Mucosa of descending colon (tissue), 3 donors: ENCODE results near the gene EPHX1. TPM values are rescaled to one million over a fixed set of nuclear protein-coding genes. Genes with fewer than 3 reads are reported as not detected.

Experiments used
- ATAC-seq: fragments of 200-7000 bp; cut with Tn5 transposase; one replicate; pipeline ENCODE4 v1.9.1; 2020; ENCODE audit warnings: mild to moderate bottlenecking, moderate library complexity
- DNase-seq, 3 donors: peaks; one replicate each; pipeline ENCODE4 v3.0.0-alpha.2; 2020
- H3K36me3 ChIP-seq: fragments of 200-600 bp; one replicate; pipeline ENCODE4 v1.8.0; 2021; ENCODE audit warnings: low read depth, mild to moderate bottlenecking
- H3K4me1 ChIP-seq: fragments of 200-600 bp; one replicate; pipeline ENCODE4 v1.8.0; 2021; ENCODE audit warnings: low read depth, mild to moderate bottlenecking
- H3K4me3 ChIP-seq: fragments of 200-600 bp; one replicate; pipeline ENCODE4 v1.8.0; 2021; ENCODE audit warnings: mild to moderate bottlenecking
- H3K9me3 ChIP-seq: fragments of 200-600 bp; one replicate; pipeline ENCODE4 v1.8.0; 2021; ENCODE audit warnings: mild to moderate bottlenecking
- intact Hi-C, 2 donors: fragments of 100-400 bp; cut with DNase I in 1 of 2; cut with micrococcal nuclease in 1 of 2; formaldehyde crosslinking; loops; one replicate each; pipeline versions ENCODE4 v1.11.0 to v1.11.1; 2022; cut with DNase I, micrococcal nuclease
- total RNA-seq, 3 donors: library from RNA; stranded (reverse); fragmentation: NEBNext Ultra II Directional in 2 of 3; extraction: Animal tissue kit (Norgen Biotek cat#: 25700) in 2 of 3; gene quantifications; one replicate each; pipeline versions ENCODE4 v1.2.1 to v1.2.4, GENCODE V29; 2021 to 2023
- TF ChIP-seq, protein P1 (sequence below): fragments of 200-600 bp; IDR thresholded peaks from one replicate; pipeline ENCODE4 v1.8.0; 2022; ENCODE audit warnings: antibody characterized with exemption, mild to moderate bottlenecking
- donor health status: DM: no; HTN: no; CAD: no; lungs with moderate emphysema.
- donor health status: DM: no; HTN: no; CAD: no.
- donor health status: DM: no; HTN: yes; CAD: no.

EPHX1 gene
- total RNA-seq, 3 donors from 2014 or later = 48.8 to 86.3 (median 68.0) TPM

- TF ChIP-seq, protein P1, sequence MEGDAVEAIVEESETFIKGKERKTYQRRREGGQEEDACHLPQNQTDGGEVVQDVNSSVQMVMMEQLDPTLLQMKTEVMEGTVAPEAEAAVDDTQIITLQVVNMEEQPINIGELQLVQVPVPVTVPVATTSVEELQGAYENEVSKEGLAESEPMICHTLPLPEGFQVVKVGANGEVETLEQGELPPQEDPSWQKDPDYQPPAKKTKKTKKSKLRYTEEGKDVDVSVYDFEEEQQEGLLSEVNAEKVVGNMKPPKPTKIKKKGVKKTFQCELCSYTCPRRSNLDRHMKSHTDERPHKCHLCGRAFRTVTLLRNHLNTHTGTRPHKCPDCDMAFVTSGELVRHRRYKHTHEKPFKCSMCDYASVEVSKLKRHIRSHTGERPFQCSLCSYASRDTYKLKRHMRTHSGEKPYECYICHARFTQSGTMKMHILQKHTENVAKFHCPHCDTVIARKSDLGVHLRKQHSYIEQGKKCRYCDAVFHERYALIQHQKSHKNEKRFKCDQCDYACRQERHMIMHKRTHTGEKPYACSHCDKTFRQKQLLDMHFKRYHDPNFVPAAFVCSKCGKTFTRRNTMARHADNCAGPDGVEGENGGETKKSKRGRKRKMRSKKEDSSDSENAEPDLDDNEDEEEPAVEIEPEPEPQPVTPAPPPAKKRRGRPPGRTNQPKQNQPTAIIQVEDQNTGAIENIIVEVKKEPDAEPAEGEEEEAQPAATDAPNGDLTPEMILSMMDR = no peak
- H3K4me3 ChIP-seq = no peak overlapping the region
- H3K4me1 ChIP-seq = no peaks in the 10 kb centered on the region
- no peak for DNase-seq
- intact Hi-C loops = no loop called here
- no peaks in the 10 kb centered on the region for H3K36me3 ChIP-seq
- H3K9me3 ChIP-seq = no peaks in the 10 kb centered on the region
- no peak for ATAC-seq
These were observed 43.8 kb upstream of the EPHX1 start for GRCh38 chr1:225765982-225766674.

GRCh38 chr1:225766967-225767633 is 42.8 kb upstream of the EPHX1 start:
- peak; percentile 30 for ATAC-seq
- intact Hi-C loops = no loop called here
- DNase-seq = no peak
- Histone ChIP-seq H3K4me1 (peaks cover 2% of the 10 kb centered on the region), H3K4me3 (no peak overlapping the region), H3K9me3 (no peaks in the 10 kb centered on the region), H3K36me3 (no peaks in the 10 kb centered on the region)
- TF ChIP-seq, protein P1 = no peak

GRCh38 chr1:225767634-225768540 is 42.0 kb upstream of the EPHX1 start:
- peaks cover 10% of the 10 kb centered on the region for H3K4me1 ChIP-seq
- intact Hi-C loops = no loop called here

DNA sequence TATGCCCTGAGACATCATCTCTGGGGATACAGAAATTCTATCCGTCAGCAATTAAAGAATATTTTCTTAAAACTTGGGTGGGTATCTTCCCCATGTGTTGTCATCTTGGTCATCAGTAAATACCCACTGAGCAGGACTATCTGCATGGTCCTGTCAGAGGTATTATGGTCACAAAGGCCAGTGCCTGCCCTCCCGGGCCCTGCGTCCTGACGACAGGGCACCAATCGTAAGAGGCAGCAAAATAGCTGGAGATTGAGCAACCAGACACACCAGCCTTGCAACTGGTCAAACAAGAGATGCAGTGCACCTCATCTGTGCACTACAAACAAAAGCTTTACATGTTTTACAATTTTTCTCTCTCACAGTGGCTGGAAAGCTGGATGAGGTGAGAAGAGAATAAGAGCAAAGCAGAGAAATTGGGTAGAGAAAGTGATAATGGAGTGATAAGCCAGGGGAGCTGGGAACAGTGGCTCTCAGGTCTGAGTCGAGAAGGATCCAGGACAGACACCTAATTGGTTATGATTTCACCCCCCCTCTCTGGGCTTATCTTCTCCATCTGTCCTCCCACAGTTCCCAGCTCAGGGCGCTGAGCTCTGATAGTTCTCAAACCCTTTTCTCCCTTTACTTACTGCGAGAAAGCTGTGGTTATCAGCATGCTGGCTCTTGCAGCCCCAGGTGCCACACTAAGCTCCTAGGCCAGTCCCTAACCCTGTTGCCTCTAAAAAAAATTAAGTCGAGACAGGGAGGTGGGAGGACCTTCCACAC is 41.1 kb upstream of the EPHX1 start:
- Histone ChIP-seq H3K9me3 (no peaks in the 10 kb centered on the region), H3K36me3 (no peaks in the 10 kb centered on the region), H3K4me1 (peaks cover 13% of the 10 kb centered on the region), H3K4me3 (no peak overlapping the region)
- TF ChIP-seq, protein P1 = no peak
- intact Hi-C loops = no loop called here
- ATAC-seq (no peak), DNase-seq (no peak)

More at GRCh38 chr1:225767634-225768540, 42.0 kb upstream of the EPHX1 start:
- TF ChIP-seq, protein P1 = no peak
- Histone ChIP-seq H3K4me3 (no peak overlapping the region), H3K9me3 (no peaks in the 10 kb centered on the region), H3K36me3 (no peaks in the 10 kb centered on the region)
- ATAC-seq (peak; percentile 45), DNase-seq (peak; percentile 62 to 79 (median 62))

- TF ChIP-seq, protein P1 = no peak
- no peaks in the 10 kb centered on the region for H3K36me3 ChIP-seq
- intact Hi-C loops = loop anchor here (5.0 to 10.0 kb wide), 2 partner anchors 215 to 292 kb away; no protein-coding TSS in a partner anchor
- no peak overlapping the region for H3K4me3 ChIP-seq
- DNase-seq (no peak), ATAC-seq (no peak)
- peaks cover 13% of the 10 kb centered on the region for H3K4me1 ChIP-seq
- no peaks in the 10 kb centered on the region for H3K9me3 ChIP-seq
These were observed 40.2 kb upstream of the EPHX1 start for GRCh38 chr1:225769687-225770086.
